B cell (primary cell): ENCODE data around the gene NME7. TPM values are rescaled to one million over a fixed set of nuclear protein-coding genes. Genes with fewer than 3 reads are reported as not detected.

ENCODE experiments used
- ATAC-seq: fragments of 200-7000 bp; cut with Tn5 transposase; one replicate; pipeline ENCODE4 v1.10.0; 2021; ENCODE audit warnings: low read depth, mild to moderate bottlenecking, moderate number of reproducible peaks, moderate library complexity
- CTCF ChIA-PET: fragments of 350-600 bp; sonication (Branson Sonifier 250); formaldehyde crosslinking; loops from one replicate; lab custom pipeline; 2021; ENCODE audit warnings: antibody characterized with exemption, inconsistent platforms; lab: Charles Lee
- POLR2A ChIA-PET: fragments of 350-600 bp; sonication (Branson Sonifier 250); formaldehyde crosslinking; loops from one replicate; lab custom pipeline; 2021; ENCODE audit warnings: antibody characterized with exemption; lab: Charles Lee
- DNase-seq: peaks from one replicate; pipeline ENCODE4 v3.0.0; 2013
- H2AFZ ChIP-seq: 2 replicates; pipeline ENCODE4 v1.6.1; 2012; ENCODE audit warnings: mild to moderate bottlenecking, low read depth, low read length; ENCODE audit not compliant: insufficient read depth, poor library complexity, severe bottlenecking
- H3K27ac ChIP-seq, 2 donors: 1 replicate in 1 of 2; 2 replicates in 1 of 2; pipeline ENCODE4 v1.5.1; 2012 to 2013; ENCODE audit warnings: low read length in 2 of 2, mild to moderate bottlenecking in 2 of 2, moderate library complexity in 1 of 2
- H3K27me3 ChIP-seq, 4 experiments: fragments of 200-600 bp in 1 of 4; sonication (generic) in 1 of 4; replicated peaks in 1 of 4; 1 replicate in 2 of 4; 2 replicates in 2 of 4; pipeline versions ENCODE4 v1.6.1 to v1.7.0; 2013 to 2016; ENCODE audit warnings: low read length in 3 of 4, mild to moderate bottlenecking in 2 of 4, mixed read lengths in 1 of 4, moderate library complexity in 1 of 4; ENCODE audit not compliant: insufficient read depth in 4 of 4, control insufficient read depth in 3 of 4; ENCODE audit errors: control extremely low read depth in 1 of 4
- H3K36me3 ChIP-seq, 2 experiments: replicated peaks in 1 of 2; 1 replicate in 1 of 2; 2 replicates in 1 of 2; pipeline versions ENCODE4 v1.6.1 to v1.7.1; 2013; ENCODE audit warnings: low read length in 1 of 2; ENCODE audit not compliant: insufficient read depth in 2 of 2, control insufficient read depth in 1 of 2; ENCODE audit errors: control extremely low read depth in 1 of 2, extremely low read depth in 1 of 2
- H3K4me1 ChIP-seq, 2 donors: fragments of 200-600 bp in 1 of 2; sonication (generic) in 1 of 2; 1 replicate in 1 of 2; 2 replicates in 1 of 2; pipeline versions ENCODE4 v1.5.1 to v1.6.1; 2013 to 2017; ENCODE audit warnings: low read length in 2 of 2; ENCODE audit not compliant: control insufficient read depth in 2 of 2, insufficient read depth in 2 of 2
- H3K4me2 ChIP-seq: replicated peaks from 2 replicates; pipeline ENCODE3; 2012; ENCODE audit warnings: mild to moderate bottlenecking, low read depth, low read length; ENCODE audit not compliant: poor library complexity, severe bottlenecking
- H3K4me3 ChIP-seq, 5 experiments: fragments of 200-600 bp in 1 of 5; sonication (generic) in 1 of 5; 1 replicate in 3 of 5; 2 replicates in 2 of 5; pipeline versions ENCODE4 v1.5.1 to v1.7.0; 2011 to 2016; ENCODE audit warnings: low read length in 4 of 5, mild to moderate bottlenecking in 4 of 5, low read depth in 2 of 5, control low read depth in 1 of 5, moderate library complexity in 1 of 5; ENCODE audit not compliant: insufficient read depth in 1 of 5; ENCODE audit errors: control extremely low read depth in 1 of 5, extremely low read depth in 1 of 5
- H3K79me2 ChIP-seq: fragments of 200-600 bp; sonication (generic); one replicate; pipeline ENCODE4 v1.6.0; 2016; ENCODE audit warnings: low read length; ENCODE audit not compliant: control insufficient read depth, insufficient read depth
- H3K9ac ChIP-seq: fragments of 200-600 bp; sonication (generic); 2 replicates; pipeline ENCODE4 v1.6.1; 2017; ENCODE audit warnings: mild to moderate bottlenecking, low read length, moderate library complexity
- H3K9me3 ChIP-seq, 3 donors: one replicate each; pipeline versions ENCODE4 v1.6.1 to v1.7.1; 2013; ENCODE audit warnings: low read length in 2 of 3; ENCODE audit not compliant: control insufficient read depth in 2 of 3, insufficient read depth in 1 of 3; ENCODE audit errors: control extremely low read depth in 1 of 3
- H4K20me1 ChIP-seq: 2 replicates; pipeline ENCODE4 v1.6.0; 2012; ENCODE audit warnings: mild to moderate bottlenecking, low read length; ENCODE audit not compliant: insufficient read depth, control insufficient read depth, poor library complexity, severe bottlenecking
- H3K27ac Mint-ChIP-seq: one replicate; pipeline ENCODE4 v1.8.0; 2021; ENCODE audit warnings: mixed read lengths
- H3K27me3 Mint-ChIP-seq: one replicate; pipeline ENCODE4 v1.8.0; 2021; ENCODE audit warnings: mixed read lengths
- H3K4me1 Mint-ChIP-seq: one replicate; pipeline ENCODE4 v1.8.0; 2021; ENCODE audit warnings: mixed read lengths
- H3K4me3 Mint-ChIP-seq: one replicate; pipeline ENCODE4 v1.8.0; 2021; ENCODE audit warnings: mixed read lengths
- H3K9me3 Mint-ChIP-seq: one replicate; pipeline ENCODE4 v1.8.0; 2022; ENCODE audit warnings: mixed read lengths; ENCODE audit not compliant: insufficient read depth
- EZH2 ChIP-seq: IDR thresholded peaks from 2 replicates; pipeline ENCODE4 v1.6.1; 2012; ENCODE audit warnings: borderline replicate concordance, low read depth, mild to moderate bottlenecking, moderate library complexity, low read length; ENCODE audit not compliant: insufficient read depth, poor library complexity, severe bottlenecking
- WGBS: methylation state at CpG from one replicate; pipeline ENCODE4 v1.1.5; 2013; ENCODE audit warnings: missing lambda C conversion rate; ENCODE audit not compliant: insufficient coverage; 5-methylcytosine and 5-hydroxymethylcytosine counted together
- intact Hi-C: fragments of 100-400 bp; cut with micrococcal nuclease; formaldehyde crosslinking; loops from one replicate; pipeline ENCODE4 v1.10.0; 2022
- polyA plus RNA-seq: library from polyadenylated mRNA; depleted of rRNA; stranded (reverse); fragments of >200 nt; gene quantifications from 2 replicates; pipeline ENCODE4 v1.2.3, GENCODE V29; 2012
- total RNA-seq, 2 donors: library from RNA; stranded (reverse); fragments of 120-200 nt in 1 of 2; gene quantifications; 1 replicate in 1 of 2; 2 replicates in 1 of 2; pipeline versions ENCODE4 v1.2.3 to v1.2.4, GENCODE V29; 2013 to 2022
- TF ChIP-seq, protein P1 (sequence below): fragments of 200-600 bp; IDR thresholded peaks from one replicate; pipeline ENCODE4 v1.8.0; 2022; ENCODE audit warnings: antibody characterized with exemption, mild to moderate bottlenecking

Gene NME7
- total and polyA plus RNA-seq, 2 donors (not counting 1 experiment from before 2014, with no cell fraction given) = 3.3 to 14.3 TPM

GRCh38 chr1:169234780-169235179 lies 132.8 kb downstream of the NME7 start:
- DNase-seq (no peak), ATAC-seq (no peak)
- H3K9me3 ChIP-seq = no peaks in the 10 kb centered on the region
- CTCF ChIA-PET = no interaction called here
- H3K4me1 ChIP-seq = no peaks in the 10 kb centered on the region
- intact Hi-C loops = no loop called here
- H3K79me2 ChIP-seq = no peaks in the 10 kb centered on the region
- POLR2A ChIA-PET = no interaction called here
- no peak overlapping the region for H3K4me3 ChIP-seq
- TF ChIP-seq, protein P1, sequence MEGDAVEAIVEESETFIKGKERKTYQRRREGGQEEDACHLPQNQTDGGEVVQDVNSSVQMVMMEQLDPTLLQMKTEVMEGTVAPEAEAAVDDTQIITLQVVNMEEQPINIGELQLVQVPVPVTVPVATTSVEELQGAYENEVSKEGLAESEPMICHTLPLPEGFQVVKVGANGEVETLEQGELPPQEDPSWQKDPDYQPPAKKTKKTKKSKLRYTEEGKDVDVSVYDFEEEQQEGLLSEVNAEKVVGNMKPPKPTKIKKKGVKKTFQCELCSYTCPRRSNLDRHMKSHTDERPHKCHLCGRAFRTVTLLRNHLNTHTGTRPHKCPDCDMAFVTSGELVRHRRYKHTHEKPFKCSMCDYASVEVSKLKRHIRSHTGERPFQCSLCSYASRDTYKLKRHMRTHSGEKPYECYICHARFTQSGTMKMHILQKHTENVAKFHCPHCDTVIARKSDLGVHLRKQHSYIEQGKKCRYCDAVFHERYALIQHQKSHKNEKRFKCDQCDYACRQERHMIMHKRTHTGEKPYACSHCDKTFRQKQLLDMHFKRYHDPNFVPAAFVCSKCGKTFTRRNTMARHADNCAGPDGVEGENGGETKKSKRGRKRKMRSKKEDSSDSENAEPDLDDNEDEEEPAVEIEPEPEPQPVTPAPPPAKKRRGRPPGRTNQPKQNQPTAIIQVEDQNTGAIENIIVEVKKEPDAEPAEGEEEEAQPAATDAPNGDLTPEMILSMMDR = no peak
- TF ChIP-seq EZH2 = no peak
- H3K27me3 ChIP-seq = no peaks in the 10 kb centered on the region
- H3K9me3 Mint-ChIP-seq = no peaks in the 10 kb centered on the region
- no peaks in the 10 kb centered on the region for H4K20me1 ChIP-seq
- H3K27me3 Mint-ChIP-seq = no peaks in the 10 kb centered on the region
- no peak overlapping the region for H3K9ac ChIP-seq
- no peak overlapping the region for H3K27ac ChIP-seq
- no peaks in the 10 kb centered on the region for H3K36me3 ChIP-seq
- H3K27ac Mint-ChIP-seq = no peak overlapping the region
- no peak overlapping the region for H3K4me3 Mint-ChIP-seq
- H3K4me1 Mint-ChIP-seq = no peaks in the 10 kb centered on the region
- no CpG with 5 or more reads among the region's 3 CpGs for WGBS
- H3K4me2 ChIP-seq = no peak overlapping the region
- no peak overlapping the region for H2AFZ ChIP-seq

DNA sequence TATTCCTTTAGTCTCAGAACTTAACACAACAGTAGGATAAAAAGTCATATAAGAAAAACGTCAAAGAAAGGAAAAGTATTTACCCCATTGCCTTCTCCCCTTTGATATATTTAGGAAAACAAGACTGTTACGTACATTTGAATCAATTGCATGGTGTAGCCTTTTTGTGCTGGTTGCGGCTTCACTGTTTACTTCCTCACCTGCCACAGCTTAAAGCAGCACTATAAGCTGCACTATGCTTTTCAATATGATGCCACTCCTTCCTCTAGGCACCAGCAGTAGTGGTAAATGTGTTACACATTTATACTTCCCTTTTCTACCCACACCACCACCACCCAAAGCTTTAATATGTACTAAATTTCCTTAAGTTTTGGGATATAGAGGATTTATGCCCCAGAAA lies 150.0 kb downstream of the NME7 start:
- no peak overlapping the region for H3K4me3 ChIP-seq
- intact Hi-C loops = no loop called here
- no peak overlapping the region for H2AFZ ChIP-seq
- POLR2A ChIA-PET = no interaction called here
- no peaks in the 10 kb centered on the region for H3K36me3 ChIP-seq
- no peak overlapping the region for H3K4me2 ChIP-seq
- no peak for ATAC-seq
- H4K20me1 ChIP-seq = no peaks in the 10 kb centered on the region
- H3K27ac Mint-ChIP-seq = no peak overlapping the region
- peaks cover 0 to 7% (median 1%) of the 10 kb centered on the region in 3 donors for H3K9me3 ChIP-seq
- H3K27me3 Mint-ChIP-seq = no peaks in the 10 kb centered on the region
- H3K4me1 Mint-ChIP-seq = peaks cover 3% of the 10 kb centered on the region
- no CpG with 5 or more reads among the region's 3 CpGs for WGBS
- no peak overlapping the region for H3K9ac ChIP-seq
- DNase-seq = no peak
- TF ChIP-seq, protein P1 = no peak
- no peak for TF ChIP-seq EZH2
- no peaks in the 10 kb centered on the region for H3K4me1 ChIP-seq
- H3K27ac ChIP-seq = no peak overlapping the region
- CTCF ChIA-PET = no interaction called here
- no peaks in the 10 kb centered on the region for H3K27me3 ChIP-seq
- H3K4me3 Mint-ChIP-seq = no peak overlapping the region
- peaks cover 2% of the 10 kb centered on the region for H3K9me3 Mint-ChIP-seq
- H3K79me2 ChIP-seq = no peaks in the 10 kb centered on the region
